ENCODE measurements around the gene RPTOR.

RPTOR gene

DNA sequence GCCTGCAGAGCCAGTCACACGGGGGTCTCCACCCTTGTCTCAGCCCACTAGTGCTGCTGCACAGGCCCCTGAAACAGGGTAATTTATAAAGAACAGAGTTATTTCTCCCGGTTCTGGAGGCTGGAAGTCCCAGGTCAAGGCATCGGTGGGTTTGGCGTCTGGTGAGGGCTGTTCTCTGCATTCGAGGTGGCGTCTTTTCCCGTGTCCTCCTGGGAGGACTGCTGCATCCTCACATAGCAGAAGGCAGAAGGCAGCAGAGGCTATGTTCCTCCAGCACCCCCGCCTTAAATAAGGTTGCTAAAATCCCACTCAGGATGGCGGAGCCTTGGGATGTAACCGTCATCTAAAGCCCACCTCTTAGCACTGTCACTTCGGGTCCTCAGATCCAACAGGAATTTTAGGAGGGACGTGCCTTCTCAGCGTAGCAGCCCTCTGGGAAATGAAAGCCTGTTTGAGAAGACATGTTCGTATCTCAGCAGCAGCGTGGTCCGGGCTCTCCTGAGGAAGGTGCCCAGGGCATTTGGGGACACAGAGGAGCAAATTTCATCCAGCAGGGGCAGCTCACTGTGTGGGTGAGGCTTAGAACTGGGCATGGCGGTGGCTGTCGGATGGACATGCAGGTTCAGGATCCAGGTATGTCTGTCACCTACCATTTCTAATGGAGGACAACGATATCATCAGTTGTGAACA, 225.4 kb downstream of the RPTOR start:
- no peak for DNase-seq

DNA sequence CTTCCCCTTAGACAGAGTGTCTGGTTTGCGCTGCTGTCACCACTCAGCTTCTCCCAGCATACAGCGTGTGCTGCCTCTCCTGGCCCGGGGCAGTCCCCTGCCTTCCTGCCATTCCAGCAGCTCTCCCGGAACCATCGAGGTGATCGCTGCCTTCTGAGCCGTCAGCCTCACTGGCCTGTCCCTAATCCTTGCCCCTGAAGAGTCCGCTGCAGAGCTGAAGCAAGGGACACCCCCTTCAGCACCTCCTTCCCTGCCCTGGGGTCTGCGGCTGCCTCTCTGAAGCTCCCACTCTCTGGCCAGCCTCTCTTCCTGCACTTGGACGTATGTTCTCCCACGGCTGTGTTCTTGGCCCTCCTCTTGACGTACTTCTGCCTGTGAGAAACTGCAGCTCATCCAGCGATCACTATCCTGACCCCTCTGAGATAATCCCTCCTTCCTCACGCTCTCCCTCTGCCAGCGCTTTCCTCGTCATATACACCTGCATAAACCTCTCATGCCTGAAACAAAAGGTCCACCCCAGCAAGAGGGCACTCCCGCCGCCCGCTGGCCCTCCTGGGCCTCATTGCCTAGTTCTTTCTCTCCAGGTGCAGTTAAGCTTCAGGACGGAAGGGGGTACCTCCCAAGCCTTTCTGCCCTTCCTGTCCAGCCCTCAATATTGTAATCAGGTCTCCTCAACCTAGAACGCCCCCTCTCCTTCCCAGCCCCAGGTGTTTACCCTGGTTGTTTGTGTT, 226.4 kb downstream of the RPTOR start:
- no peak for DNase-seq

DNA sequence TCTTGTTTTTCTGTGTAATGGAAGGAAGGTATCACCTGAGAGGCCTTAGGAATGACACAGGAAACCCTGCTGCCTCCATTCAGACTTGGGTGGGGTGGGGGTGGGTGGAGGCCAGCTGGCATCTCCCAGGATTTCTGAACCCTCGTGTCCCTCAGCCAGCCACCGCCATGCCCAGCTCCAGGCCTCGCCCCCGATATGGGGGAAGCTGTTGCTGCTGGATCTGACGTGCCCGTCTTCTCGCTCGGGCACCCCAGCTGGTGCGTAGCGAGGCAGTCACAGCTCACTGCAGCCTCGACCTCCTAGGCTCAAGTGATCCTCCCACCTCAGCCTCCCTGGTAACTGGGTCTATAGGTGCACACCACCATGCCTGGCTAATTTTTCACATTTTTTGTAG, 227.0 kb downstream of the RPTOR start:
- no peak for DNase-seq

DNA sequence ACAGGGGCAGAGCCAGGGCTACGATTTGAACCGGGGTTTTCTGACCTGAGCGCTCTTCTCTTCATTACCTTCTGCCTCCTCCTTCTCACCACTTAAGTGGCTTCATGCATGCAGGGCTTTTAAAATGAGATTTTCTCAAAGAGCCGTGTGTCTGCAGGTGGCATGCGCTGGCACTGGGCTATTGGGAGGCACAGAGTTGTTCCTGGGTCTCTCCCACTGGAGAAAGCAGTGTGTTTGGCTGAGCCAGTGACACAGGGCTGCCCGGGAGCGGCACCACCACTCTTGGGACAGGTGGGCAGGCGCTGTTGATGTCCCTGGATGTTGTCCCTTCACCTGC, 228.2 kb downstream of the RPTOR start:
- DNase-seq = no peak

DNA sequence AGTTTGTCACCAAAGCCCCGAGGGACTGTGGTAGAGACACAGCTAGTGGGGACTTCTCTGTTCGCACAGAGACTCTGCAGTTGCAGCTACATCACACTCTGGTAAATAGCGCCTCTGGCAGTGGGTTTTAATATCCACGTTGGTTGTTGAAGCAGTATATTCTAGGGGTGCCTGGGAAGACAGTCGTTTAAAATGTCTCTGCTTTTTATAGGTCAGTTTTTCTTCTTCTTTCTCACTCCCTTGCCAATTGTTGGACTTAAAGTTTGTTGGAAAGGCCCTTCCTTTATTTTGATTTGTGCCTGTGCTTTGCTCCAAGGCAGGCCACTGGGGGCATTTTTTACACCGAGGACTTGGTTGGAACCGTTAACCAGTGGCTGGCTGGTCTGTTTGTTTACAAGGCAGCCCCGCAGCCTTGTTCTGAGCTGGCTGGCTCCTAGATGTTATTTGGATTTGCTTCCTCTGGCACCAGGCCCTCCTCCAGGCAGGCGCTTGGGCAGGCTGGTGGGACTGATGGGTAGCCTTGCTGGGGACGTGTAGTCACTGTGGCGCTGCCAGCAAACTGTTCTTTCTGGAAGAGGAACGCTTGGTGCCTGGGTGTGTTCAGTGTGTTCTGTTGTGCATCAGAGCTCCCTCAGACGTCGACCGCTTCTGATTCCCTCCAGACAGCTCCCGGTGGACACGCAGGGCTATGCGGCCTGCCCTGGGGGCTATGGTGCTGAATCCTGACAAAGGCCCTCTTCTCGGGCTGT, 228.8 kb downstream of the RPTOR start:
- no peak for DNase-seq

DNA sequence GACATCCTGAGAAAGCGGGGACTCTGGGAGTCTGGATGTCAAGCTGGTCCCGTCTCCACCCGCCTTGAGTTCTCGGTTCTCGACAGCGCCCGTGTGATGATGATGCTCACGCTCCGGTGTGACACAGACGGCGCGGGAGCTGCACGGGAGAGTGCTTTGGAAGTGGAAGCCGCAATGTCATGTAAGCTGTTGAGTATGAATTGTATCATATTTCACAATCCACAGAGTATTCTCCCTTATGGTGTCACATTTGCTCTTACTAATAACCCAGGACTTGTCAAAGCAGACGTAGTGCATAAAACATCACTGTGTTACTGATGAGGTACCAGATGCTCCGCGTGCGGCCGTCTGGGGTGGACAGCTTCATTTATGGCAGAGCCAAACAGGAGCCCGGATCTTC, 229.5 kb downstream of the RPTOR start:
- DNase-seq = no peak

DNA sequence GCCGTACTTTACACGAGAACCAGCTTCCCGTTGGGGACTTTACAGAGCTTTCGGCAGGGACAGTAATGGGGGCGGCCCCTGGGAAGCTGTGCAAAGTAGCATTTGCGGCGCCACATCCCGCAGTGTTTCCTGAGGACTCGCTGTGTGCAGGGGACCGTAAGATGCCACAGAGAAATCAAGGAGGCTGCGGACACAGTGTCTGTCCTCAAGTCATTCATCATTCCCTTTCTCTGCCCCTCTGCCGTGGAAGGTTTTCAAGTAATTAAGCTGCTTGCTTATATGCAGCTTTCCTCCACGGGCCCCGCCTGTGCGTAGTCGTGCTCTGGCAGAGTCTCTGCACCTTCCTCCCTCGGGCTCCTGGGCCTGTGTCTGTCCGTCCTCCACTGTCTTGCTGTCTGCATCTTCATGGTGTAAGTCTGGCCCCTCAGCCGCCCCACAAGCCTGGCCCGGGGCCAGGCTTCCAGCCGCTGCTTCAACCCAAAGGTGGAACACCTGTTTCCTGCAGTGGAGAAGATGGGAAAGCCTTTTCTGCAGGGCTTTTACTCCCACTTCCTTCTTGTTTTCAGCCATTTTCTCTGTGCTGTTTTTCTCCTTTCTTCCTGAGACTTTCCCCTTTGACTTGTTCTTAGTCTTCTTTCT, 230.1 kb downstream of the RPTOR start:
- DNase-seq = no peak

DNA sequence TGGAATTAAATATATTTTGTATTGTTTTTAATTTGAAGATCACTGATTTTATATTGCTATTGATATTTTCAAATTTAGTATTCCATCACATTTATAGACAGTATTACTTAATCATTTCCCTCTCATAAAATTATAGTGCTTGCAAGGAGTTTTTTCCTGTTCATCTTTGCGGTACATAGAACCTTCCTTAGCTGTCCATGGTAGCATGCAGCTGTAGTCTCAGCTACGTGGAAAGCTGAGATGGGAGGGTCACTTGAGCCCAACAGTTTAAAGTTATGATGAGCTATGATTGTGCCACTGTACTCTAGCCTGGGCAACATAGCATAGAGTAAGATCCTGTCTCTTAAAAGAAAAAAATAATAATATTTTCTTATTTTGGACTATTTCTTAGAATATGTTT, 231.2 kb downstream of the RPTOR start:
- no peak for DNase-seq

DNA sequence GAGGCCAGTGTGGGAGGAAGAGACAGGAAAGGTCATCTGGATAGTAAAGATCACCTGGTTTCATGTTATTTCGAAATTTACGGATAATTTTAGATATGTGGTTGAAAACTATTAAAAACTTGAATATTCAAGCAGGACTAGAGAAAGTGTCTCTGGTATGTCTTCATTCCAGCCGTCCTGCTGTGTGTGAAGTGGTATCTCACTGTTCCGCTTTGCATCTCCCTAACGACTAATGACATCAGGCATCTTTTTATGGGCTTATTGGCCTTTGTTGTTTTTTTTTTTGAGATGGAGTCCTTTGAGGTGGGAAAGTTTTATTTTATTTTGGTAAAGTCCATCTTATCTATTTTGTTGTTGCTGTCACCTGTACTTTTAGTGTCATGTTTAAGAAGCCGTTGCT, 232.6 kb downstream of the RPTOR start:
- DNase-seq = no peak

DNA sequence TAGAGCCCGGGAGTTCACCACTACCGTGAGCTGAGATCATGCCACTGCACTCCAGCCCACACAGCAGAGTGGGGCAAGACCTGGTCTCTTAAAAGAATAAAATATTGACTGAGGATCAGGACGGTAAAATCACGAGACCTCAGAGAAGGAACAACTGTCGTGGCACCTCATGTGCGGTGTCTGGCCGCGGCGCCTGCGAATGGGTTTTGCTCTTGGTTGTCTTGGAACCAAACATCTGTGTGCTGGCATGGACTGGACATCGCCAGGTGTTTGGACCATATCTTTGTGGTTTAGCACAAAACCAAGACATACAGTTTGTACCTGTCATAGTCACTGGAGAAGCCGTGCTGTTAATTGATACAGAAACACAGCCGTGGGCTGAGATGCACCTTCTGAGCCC, 234.1 kb downstream of the RPTOR start:
- DNase-seq = no peak

DNA sequence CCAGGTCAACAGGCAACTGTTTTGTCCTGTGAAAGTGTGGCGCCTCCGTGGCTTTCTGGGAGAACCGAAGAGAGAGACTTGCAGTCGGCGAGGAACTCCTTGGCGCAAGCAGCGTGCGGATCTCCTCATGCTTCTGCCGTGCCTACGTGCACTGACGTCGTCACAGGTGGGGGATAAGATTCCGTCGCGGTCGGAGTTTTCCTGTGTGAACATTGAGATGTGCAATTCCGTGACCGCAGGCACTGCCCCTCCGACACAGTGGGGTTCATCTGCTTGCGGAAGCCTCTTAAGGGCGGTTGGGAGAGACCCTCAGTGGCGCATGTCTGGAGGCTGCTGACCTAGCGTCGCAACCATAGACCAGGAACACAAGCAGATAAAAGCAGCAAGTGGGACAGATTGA, 234.7 kb downstream of the RPTOR start:
- no peak for DNase-seq

DNA sequence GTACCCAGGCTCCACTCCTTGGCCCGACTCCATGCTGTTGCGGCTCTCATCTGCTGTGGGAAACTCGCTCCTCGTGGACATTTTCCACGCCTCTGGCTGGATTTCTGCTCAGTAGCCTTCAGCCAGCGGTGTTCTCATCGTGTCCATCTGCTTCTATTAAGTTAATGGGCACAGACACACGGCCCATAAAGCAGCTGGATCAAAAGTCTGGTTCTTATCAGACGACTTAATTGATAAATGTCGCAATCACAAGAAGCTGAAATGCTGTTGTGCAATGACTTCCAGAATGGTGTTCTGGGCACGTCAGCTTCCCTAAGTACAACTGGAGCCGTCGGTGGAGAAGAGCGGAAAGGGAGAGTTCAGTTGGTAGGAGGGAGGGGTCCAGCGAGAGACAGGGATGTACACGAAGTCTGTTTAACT, 235.3 kb downstream of the RPTOR start:
- no peak for DNase-seq

DNA sequence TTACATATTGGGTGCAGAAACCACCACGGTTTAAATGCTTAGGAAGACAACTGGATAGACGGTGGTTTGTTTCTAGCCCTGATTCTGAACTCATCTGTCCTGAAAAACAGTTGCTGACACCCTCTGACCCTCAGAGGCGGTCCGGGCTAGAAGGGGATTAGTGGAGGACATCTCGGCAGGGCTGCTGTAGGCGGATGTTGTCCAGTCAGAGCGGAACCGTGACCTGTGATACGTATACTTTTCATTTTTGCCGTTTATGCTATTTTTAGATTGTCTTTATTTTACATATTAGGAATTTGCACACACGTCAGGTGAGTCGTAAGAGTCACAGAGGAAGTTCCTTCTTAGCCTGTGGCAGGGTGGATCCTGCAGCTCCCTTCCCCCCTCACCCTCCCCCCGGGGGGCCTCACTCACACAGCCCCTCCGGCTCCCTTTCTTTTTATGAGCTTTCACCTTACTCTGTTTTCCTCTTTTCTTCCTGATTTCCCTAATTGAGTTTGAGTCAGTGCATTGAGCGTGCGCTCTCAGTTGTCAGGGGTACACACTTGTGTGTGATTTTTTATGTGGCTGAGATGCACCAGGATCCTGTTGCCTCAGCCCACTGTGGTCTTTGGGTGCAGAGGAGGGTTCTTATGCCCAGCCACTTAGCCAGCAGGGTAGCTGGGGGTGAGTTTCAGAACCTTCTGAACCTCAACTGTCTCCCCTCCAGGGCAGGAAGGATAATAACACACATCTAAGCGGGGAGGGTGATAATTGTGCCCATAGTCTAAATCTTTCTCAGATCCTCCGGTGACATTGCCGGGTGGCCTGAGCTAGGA, 236.0 kb downstream of the RPTOR start:
- peak in 1 of 5 experiments; percentile 73 for DNase-seq

DNA sequence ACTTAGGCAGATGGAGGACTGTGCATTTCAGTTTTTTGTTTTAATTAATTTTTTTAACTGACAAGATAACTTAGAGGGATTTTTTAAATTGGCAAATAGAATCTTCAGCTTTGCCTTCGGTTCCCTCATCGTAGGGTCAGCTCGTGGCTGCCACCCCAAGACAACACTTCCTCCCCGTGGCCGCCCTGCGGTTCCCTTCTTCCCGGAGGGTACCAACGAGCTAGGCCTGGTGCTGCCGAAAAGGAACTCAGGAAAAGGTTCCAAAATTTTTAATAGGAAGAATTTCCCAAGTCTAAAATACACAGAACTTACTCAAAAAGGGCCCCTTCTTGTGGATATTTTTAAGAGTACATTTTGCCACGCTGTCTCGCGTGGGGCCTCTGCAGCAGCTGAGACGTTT, 236.6 kb downstream of the RPTOR start:
- no peak for DNase-seq

DNA sequence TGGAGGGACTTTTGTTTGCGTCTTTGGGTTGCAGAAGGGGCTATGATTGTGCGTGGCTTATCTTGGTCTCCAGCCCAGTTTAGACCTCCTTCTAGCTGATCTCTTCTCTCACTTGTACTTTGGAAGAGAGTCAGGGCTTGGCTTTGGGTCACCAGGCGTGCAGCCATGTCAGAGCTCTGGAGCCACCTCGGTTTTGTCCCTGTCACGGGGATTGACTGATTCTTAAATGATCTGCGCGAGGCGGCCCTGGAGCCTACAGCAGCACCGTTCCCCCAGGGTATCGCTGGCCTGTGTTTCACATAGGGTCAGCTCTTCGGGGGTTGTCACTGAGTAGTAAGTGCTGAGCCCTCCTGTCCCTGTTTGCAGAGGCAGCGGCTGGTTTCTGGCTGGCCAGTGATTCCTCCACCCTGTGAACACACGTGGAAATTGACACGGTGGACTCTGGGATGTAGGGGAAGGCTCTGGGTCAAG, 237.2 kb downstream of the RPTOR start:
- no peak for DNase-seq

DNA sequence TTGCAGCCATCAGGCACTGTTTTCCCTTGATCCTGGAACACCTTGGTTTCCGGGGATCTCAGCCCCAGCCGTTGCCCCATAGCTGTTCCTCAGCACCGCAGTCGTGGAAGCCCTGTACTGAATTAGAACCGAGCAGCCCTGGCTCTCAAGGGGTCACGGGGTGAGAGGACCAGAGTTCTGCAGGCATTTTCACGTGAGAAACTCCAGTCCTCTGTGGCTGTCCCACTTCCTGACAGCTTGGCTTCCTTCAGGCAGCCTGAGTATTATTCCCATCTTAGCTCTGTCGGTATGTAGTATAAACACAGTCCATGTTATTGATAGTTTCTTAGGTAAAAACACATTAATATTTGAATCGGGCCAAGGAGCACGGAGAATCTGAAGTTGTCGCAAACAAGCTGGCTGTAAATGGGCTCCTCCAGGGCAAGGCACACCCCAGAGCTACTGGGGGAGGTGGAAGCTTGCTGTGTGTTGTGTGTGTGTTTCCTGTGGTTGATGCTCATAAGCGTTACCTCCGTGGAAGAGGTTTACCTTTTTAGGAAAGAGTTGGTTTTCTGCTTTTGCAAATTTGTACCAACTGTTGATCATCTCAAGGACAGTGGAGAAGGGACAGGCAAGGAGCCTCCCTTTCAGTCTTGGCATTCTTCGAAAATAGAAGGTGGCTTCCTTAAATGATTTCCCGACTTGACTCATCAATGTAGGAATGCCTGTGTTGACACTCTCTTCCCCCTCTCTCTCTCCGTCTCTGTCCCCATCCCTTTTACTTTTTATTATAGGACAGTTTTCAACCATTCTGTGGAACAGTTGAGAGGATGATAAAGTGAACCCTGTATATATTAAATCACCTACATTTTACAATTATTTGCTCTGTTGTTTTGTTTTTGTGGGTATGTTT, 238.1 kb downstream of the RPTOR start:
- peak in 3 of 5 experiments; percentile 19 to 92 (median 40) for DNase-seq

DNA sequence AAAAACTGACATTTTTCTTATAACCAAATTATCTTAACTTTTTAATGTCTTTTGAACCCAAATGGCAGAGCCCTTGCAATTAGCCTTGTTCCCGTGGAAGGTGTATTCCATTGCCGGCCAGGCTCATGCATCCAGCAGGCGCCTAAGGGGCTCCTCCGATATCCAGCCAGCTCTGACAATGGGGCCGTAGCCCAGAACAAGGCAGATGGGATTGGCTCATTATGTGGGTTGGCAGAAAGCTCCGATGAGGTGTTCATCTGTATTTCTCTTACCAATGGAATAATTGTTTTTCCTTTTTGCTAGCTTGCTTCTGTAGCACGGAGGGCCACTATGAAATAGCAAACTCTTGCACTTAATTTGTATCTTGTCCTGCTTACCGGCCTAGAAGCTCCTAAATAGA, 238.8 kb downstream of the RPTOR start:
- no peak for DNase-seq

DNA sequence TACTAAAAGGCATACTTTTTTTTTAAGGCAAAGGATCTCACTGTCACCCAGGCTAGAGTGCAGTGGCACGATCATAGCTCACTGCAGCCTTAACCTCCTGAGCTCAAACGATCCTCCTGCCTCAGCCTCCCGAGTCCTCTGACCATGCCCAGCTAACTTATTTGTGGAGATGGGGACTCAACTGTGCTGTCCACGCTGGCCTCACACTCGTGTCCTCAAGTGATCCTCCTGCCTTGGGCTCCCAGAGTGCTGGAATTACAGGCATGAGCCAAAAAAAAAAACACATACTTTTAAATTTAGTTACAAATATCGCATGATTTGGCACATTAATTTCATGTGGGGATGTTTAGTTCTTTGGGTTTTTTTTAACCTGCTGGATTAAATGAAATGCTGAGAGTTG, 239.3 kb downstream of the RPTOR start:
- no peak for DNase-seq

DNA sequence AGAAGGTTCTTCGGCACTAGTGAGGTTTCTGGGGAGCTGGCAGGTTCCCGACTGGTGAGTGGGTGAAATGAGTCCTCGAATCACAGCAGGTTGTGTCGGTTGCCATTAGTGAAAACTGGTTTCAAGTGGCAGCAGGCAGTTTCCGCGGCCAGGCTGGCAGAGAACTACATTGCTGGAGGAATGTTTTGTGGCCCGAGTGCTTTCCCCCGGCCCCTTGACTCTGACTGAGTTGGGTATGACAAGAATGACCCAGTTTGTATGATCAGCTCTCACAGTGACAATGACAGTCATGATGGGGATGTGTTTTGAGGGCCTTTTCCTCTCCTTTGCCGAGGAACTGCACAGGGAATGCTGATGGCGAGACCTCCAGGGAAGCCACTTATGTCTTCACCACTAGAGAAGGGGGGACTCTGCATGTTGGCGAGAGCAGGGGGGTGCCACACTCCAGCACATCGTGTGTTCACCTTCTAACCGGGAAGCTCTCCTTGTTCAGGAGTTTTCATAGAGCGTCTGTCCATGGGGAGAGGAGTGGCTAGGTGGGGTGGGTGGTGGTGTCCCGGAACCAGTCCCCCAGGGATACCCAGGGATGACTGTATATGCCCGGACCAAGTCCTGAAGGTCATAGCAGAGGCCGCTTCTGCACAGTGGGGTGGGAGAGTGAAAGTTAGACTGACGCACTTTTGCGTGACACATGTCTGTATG, 241.0 kb downstream of the RPTOR start:
- peak in 1 of 5 experiments; percentile 79 for DNase-seq

DNA sequence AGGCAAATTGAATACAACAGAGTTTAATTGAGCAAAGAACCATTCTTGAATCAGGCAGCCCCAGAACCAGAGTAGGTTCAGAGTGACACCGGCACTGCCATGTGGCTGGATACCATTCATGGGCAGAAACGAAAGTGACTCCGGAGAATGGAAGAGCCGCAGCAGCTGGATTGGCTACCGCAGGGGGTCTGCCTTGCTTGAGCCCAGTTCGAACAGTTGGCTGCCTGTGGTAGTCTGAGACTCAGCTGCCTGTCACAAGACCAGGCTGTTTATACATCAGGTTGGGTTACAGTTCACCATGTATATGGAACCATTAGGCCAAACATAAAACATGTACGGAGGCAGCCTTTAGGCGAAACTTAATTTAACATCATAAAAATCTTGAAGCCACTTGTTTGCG, 241.8 kb downstream of the RPTOR start:
- no peak for DNase-seq

DNA sequence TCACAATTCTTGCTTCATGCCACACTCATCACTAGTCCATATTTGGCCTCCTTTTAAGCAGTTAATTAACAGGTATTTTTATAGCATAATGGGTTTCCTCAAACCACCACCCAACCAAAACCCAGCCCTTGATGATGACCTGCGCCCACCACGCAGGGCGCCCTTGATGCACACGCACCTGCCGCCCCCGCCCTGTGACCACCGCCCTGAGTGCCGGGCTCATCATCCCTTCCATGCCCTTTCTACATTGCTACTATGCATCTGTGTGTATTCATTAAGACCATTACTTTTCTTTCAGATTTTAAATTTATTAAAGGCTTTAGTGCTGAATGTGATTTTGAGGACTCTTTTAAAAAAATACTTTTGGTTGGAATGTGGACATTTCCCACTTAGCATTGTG, 242.2 kb downstream of the RPTOR start:
- no peak for DNase-seq
